BLaER1 treated with 17β-estradiol and CSF1 and Interleukin-3, amounts not matched to agents 10 nM and 100 nM (cell line): Measurements from ENCODE around the gene TXNDC15.

Experiments used
- H3K27ac ChIP-seq, 11 experiments: shearing (Covaris generic); formaldehyde crosslinking; 2 replicates each; pipeline ENCODE4 v1.8.1; 2022
- H3K27me3 ChIP-seq, 11 experiments: shearing (Covaris generic); formaldehyde crosslinking; 2 replicates each; pipeline ENCODE4 v1.8.1; 2022
- H3K36me3 ChIP-seq, 11 experiments: shearing (Covaris generic); formaldehyde crosslinking; 2 replicates each; pipeline ENCODE4 v1.8.1; 2022
- H3K4me1 ChIP-seq, 10 experiments: shearing (Covaris generic); formaldehyde crosslinking; 2 replicates each; pipeline ENCODE4 v1.8.1; 2022
- H3K4me2 ChIP-seq, 11 experiments: shearing (Covaris generic); formaldehyde crosslinking; 2 replicates each; pipeline ENCODE4 v1.8.1; 2022
- H3K4me3 ChIP-seq, 10 experiments: shearing (Covaris generic); formaldehyde crosslinking; 2 replicates each; pipeline ENCODE4 v1.8.1; 2022
- H3K9ac ChIP-seq, 11 experiments: shearing (Covaris generic); formaldehyde crosslinking; 2 replicates each; pipeline ENCODE4 v1.8.1; 2022
- H3K9me3 ChIP-seq, 11 experiments: shearing (Covaris generic); formaldehyde crosslinking; replicated peaks in 1 of 11; 2 replicates each; pipeline ENCODE4 v1.8.1; 2022
- H4K20me1 ChIP-seq, 11 experiments: shearing (Covaris generic); formaldehyde crosslinking; 2 replicates each; pipeline ENCODE4 v1.8.1; 2022
- Cebpa-rat ChIP-seq, 11 experiments: shearing (Covaris generic); IDR thresholded peaks; 2 replicates each; pipeline ENCODE4 v1.8.1; 2022

The TXNDC15 gene

GRCh38 chr5:134944630-134945029 is 70.5 kb downstream of the TXNDC15 start:
- no peak overlapping the region for H3K4me2 ChIP-seq
- H3K36me3 ChIP-seq: peaks cover 6 to 27% (median 14%) of the 10 kb centered on the region in 11 experiments; a peak in 19 of 22 replicates
- no peaks in the 10 kb centered on the region for H3K9me3 ChIP-seq
- H3K4me1 ChIP-seq: peaks cover 0 to 4% (median 0%) of the 10 kb centered on the region in 10 experiments; a peak in 2 of 20 replicates
- H3K27ac ChIP-seq: no peak overlapping the region
- no peak for TF ChIP-seq Cebpa-rat (IDR thresholded peaks at IDR 0.05)
- no peak overlapping the region for H3K9ac ChIP-seq
- H3K27me3 ChIP-seq: no peaks in the 10 kb centered on the region
- H3K4me3 ChIP-seq: no peak overlapping the region
- H4K20me1 ChIP-seq: no peaks in the 10 kb centered on the region; a peak in 1 of 22 replicates

- Histone ChIP-seq H4K20me1 (no peaks in the 10 kb centered on the region; a peak in 1 of 22 replicates), H3K9me3 (no peaks in the 10 kb centered on the region), H3K36me3 (peaks cover 1 to 23% (median 10%) of the 10 kb centered on the region in 11 experiments; a peak in 17 of 22 replicates), H3K4me2 (no peak overlapping the region), H3K27me3 (no peaks in the 10 kb centered on the region), H3K4me3 (no peak overlapping the region), H3K27ac (no peak overlapping the region), H3K9ac (no peak overlapping the region), H3K4me1 (peaks cover 0 to 4% (median 0%) of the 10 kb centered on the region in 10 experiments; a peak in 2 of 20 replicates)
- TF ChIP-seq Cebpa-rat (IDR thresholded peaks at IDR 0.05): no peak
These were observed 70.9 kb downstream of the TXNDC15 start for GRCh38 chr5:134945041-134945440.

GRCh38 chr5:134948911-134949310 is 74.7 kb downstream of the TXNDC15 start:
- TF ChIP-seq Cebpa-rat (IDR thresholded peaks at IDR 0.05): no peak
- Histone ChIP-seq H3K27me3 (no peaks in the 10 kb centered on the region), H4K20me1 (no peaks in the 10 kb centered on the region; a peak in 1 of 22 replicates), H3K9ac (no peak overlapping the region), H3K4me3 (no peak overlapping the region), H3K36me3 (peaks cover 5 to 13% (median 10%) of the 10 kb centered on the region in 11 experiments; a peak in 21 of 22 replicates), H3K27ac (no peak overlapping the region), H3K4me2 (no peak overlapping the region), H3K4me1 (no peaks in the 10 kb centered on the region), H3K9me3 (peaks cover 6 to 24% (median 16%) of the 10 kb centered on the region in 11 experiments)

- Histone ChIP-seq H3K4me1 (no peaks in the 10 kb centered on the region), H3K9ac (no peak overlapping the region), H3K4me2 (no peak overlapping the region), H3K4me3 (no peak overlapping the region), H3K27me3 (no peaks in the 10 kb centered on the region), H3K36me3 (peaks cover 8 to 17% (median 14%) of the 10 kb centered on the region in 11 experiments; a peak in 21 of 22 replicates), H3K9me3 (peaks cover 10 to 28% (median 20%) of the 10 kb centered on the region in 11 experiments), H3K27ac (no peak overlapping the region), H4K20me1 (no peaks in the 10 kb centered on the region; a peak in 1 of 22 replicates)
- TF ChIP-seq Cebpa-rat (IDR thresholded peaks at IDR 0.05): no peak
These were observed 75.1 kb downstream of the TXNDC15 start for GRCh38 chr5:134949316-134949715.
